GM13976 (cell line): Measurements from ENCODE around the gene CCDC71L.

Experiments
- DNase-seq: peaks from one replicate; pipeline ENCODE4 v3.0.0; 2012; ENCODE audit warnings: low spot score
- CTCF ChIP-seq: IDR thresholded peaks from 2 replicates; pipeline ENCODE4 v1.5.1; 2012; ENCODE audit warnings: borderline replicate concordance, mild to moderate bottlenecking; ENCODE audit not compliant: insufficient read depth; ENCODE audit errors: extremely low read depth, missing control alignments, control extremely low read depth
- in situ Hi-C: fragments of 300-500 bp; cut with MboI; formaldehyde crosslinking; loops from one replicate; pipeline ENCODE4 v1.12.0; 2022; ENCODE audit warnings: low sequenced_read_pairs, mixed read lengths, inconsistent platforms; ENCODE audit not compliant: unreplicated experiment

CCDC71L gene

GRCh38 chr7:106617860-106618259 lies 43.1 kb downstream of the CCDC71L start:
- no peak for TF ChIP-seq CTCF
- no peak for DNase-seq
- in situ Hi-C loops: no loop called here

GRCh38 chr7:106616708-106617051 lies 44.3 kb downstream of the CCDC71L start:
- in situ Hi-C loops: no loop called here
- DNase-seq: no peak

DNA sequence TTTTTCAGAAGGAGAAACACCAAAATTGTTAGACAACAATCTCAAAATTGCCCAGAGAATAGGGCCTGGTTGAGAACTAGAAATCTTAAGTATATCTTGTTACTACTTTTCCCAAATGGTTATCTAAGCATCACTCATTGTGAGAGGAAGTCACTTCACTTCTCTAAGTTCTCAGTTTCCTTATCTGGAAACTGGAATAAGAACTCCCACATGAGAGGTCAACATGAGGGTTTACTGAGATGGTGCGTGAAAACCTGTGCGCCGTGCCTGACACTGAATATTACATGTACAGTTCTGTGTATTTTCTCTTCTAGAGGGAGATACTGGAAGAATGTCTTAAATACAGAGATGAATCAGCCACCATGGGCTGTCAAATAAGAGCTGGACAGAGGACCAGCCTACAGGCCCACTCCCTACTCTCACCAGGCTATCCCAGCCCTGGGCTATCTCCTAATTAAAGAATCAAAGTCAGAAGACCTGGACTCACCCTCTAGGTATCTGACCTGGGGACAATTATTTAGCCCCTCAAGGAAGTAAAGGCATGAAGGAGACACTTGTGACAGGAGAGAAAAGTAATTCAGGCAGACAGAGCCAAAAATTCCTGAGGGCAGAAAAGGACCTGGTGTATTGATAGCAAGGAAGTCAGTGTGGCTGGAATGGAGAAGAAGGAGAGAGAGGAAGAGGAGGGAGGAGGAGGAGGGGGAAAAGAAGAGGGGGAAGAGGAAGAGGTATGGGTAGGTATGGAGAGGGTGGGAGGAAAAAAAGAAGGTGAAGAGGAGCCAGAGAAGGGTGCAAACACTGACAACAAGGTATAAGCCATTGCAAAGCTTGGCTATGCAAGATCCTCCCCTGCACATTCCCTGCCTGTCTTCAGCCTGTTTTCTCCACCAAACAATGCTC lies 44.9 kb downstream of the CCDC71L start:
- in situ Hi-C loops: no loop called here
- DNase-seq: no peak
- TF ChIP-seq CTCF: no peak

More at GRCh38 chr7:106616708-106617051, 44.3 kb downstream of the CCDC71L start:
- no peak for TF ChIP-seq CTCF

DNA sequence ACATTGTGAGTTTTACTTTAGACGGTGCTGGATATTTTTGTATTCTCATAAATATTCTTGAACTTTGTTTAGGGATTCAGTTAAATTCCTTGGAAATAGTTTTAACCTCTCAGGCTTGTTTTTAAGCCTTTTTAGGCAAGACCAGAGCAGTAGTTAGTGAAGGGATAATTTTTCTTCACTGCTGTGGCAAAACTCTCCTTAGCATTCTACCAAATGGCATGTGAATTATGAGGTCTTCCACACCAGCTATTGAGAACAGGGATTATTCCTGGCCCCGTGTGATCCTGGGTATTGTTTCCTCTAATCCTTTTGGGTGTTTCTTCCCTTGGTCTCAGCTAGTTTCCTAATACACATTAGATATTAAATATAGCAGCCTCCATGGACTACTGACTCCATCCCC lies 46.2 kb downstream of the CCDC71L start:
- DNase-seq: no peak
- no peak for TF ChIP-seq CTCF
- in situ Hi-C loops: no loop called here

- in situ Hi-C loops: no loop called here
- no peak for TF ChIP-seq CTCF
- no peak for DNase-seq
These were observed 47.0 kb downstream of the CCDC71L start for GRCh38 chr7:106613848-106614560.

- in situ Hi-C loops: no loop called here
- DNase-seq: no peak
- no peak for TF ChIP-seq CTCF
These were observed 47.7 kb downstream of the CCDC71L start for GRCh38 chr7:106613279-106613678.
